GM18505 (cell line): ENCODE data around the gene TFAP2B.

Experiments
- ATAC-seq: cut with Tn5 transposase; IDR thresholded peaks from one replicate; pipeline ENCODE4 v1.9.1; 2021; ENCODE audit not compliant: unreplicated experiment
- POLR2A ChIP-seq: IDR thresholded peaks from 4 replicates; pipeline ENCODE4 v1.6.1; 2011; ENCODE audit warnings: borderline replicate concordance; ENCODE audit not compliant: insufficient read depth, insufficient read length; ENCODE audit errors: extremely low read depth

TFAP2B gene

DNA sequence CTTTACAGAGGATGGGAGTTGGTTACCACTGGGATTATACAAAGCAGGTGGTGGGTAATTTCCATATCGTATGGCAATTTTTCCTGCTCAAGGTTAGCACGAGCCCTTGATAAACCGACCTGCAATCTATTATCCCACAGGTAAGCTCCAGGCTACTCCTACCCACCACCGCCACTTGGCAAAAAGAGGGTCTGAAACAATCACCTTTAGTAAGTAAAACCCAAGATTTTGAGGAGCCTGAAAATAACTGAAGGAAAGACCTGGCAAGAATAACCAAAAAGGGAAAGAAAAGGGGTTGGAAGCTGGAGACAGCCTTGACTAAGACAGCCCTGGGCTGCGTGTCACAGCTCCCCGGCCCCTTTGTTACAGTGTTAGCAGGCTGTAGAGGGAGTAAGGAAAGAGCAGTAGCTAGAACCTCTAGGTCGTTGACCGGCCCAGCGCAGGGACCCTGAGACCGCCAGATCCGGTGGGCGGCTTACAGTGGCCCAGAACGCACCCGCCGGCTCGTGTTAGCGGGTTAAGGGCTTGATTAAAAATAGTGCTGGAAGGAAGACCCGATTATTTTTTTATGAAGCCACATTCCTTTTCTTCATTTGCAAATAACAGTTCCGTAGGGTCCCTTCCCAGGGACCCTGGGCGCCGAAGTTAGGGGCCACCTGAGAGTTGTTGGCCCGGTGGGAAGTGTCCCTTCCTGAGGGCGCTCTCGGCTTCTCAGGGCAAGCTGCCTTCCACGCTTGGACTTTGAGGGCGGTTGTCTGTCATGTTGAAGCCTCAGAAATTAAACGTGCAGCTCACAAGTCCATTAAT lies 30.5 kb downstream of the TFAP2B start:
- no peak for TF ChIP-seq POLR2A
- ATAC-seq = no peak

DNA sequence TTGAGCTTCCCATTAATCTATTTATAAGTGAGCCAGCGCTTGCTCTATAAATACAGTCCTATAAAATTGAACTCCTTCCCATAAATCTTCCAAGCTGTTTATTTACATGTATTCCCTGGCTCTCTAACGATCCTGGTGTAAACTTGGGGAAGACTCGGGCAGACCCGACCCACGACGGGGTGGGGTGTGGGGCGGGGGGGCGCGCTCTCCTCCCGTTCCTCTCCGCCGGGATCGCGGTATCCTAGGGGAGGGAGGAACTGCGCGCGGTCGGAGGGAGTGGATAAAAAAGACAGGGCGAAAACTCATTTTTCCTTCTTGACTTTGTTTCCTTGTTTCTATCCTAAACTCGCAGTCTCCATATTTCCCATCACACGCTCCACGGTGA lies 31.1 kb downstream of the TFAP2B start:
- TF ChIP-seq POLR2A = no peak
- no peak for ATAC-seq

GRCh38 chr6:50850223-50851048 lies 31.8 kb downstream of the TFAP2B start:
- TF ChIP-seq POLR2A = no peak
- no peak for ATAC-seq

DNA sequence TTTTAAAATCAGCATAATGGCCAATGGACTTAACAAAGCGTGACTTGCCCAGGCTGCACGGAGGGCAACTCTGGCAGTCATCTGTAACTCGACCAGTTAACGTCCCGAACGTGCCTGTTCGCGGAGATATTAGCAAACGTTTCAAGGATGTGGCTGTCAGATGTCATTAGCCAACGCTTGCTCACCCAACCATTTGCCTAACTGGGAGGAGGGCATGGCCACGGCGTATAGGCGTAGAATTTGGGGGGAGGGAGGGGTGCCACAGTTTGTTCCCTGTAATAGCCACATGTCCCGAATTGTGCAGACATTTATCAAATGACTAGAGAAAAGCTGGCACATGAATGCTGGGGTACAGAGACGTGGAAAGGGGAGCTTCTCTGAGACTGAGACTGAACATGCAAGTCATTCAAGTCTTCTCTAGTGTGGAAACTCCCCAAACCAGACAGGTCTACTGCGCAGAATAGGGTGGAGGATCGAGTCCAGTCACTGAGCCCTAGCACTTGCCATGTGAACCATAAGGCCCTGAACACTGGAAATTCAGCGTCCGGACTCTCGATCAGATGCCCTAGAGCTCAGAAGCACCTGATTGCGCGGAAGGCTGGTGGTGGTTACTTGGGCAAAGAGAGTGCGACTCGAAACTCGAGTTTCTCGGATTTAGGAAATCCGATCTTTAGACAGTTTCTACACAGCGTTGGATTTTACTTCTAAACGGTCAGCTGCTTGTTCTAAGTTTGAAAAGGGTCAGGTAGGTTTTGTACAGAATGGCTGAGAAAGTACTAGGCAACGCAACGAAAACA lies 32.6 kb downstream of the TFAP2B start:
- no peak for TF ChIP-seq POLR2A
- ATAC-seq = no peak

GRCh38 chr6:50853939-50854338 lies 35.3 kb downstream of the TFAP2B start:
- no peak for ATAC-seq
- no peak for TF ChIP-seq POLR2A

- ATAC-seq = no peak
- no peak for TF ChIP-seq POLR2A
Observed at GRCh38 chr6:50861692-50862091, 43.0 kb downstream of the TFAP2B start.

- no peak for ATAC-seq
- TF ChIP-seq POLR2A = no peak
Observed at GRCh38 chr6:50862176-50862575, 43.5 kb downstream of the TFAP2B start.

DNA sequence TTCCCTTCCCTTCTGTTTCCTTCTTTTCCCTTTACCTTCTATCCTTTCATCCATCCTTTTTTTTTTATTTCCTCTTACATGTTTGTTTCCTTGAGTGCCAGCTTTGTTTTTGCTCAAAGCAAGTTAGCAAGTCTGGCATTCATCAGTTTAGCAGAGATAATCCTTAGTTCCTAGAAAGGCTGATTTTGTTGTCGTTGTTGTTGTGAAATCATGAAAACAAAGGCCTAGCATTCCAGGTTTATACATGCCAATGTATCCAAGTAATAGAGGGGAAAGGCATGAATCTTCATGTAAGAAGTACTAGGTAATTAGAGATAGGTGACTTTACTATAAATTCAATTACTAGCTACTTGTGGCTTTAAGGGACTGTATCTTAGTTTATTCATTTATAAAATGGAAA lies 45.9 kb downstream of the TFAP2B start:
- no peak for ATAC-seq
- TF ChIP-seq POLR2A = no peak

GRCh38 chr6:50868466-50868865 lies 49.8 kb downstream of the TFAP2B start:
- no peak for TF ChIP-seq POLR2A
- ATAC-seq = no peak

GRCh38 chr6:50873167-50873566 lies 54.5 kb downstream of the TFAP2B start:
- no peak for TF ChIP-seq POLR2A
- ATAC-seq = no peak

- TF ChIP-seq POLR2A = no peak
- no peak for ATAC-seq
Observed at GRCh38 chr6:50884364-50884763, 65.7 kb downstream of the TFAP2B start.

GRCh38 chr6:50887112-50887511 lies 68.4 kb downstream of the TFAP2B start:
- no peak for ATAC-seq
- TF ChIP-seq POLR2A = no peak

- TF ChIP-seq POLR2A = no peak
- ATAC-seq = no peak
Observed at GRCh38 chr6:50889497-50889896, 70.8 kb downstream of the TFAP2B start.
